Measurements from ENCODE around the gene CNOT6. TPM values are rescaled to one million over a fixed set of nuclear protein-coding genes. Genes with fewer than 3 reads are reported as not detected.
A peak's percentile ranks its signal among the peaks of the same experiment; 100 is the strongest.

CNOT6 gene
- polyA plus RNA-seq, 1 of the 3 experiments (the other 2 are of a cell fraction): 17.1 TPM

DNA sequence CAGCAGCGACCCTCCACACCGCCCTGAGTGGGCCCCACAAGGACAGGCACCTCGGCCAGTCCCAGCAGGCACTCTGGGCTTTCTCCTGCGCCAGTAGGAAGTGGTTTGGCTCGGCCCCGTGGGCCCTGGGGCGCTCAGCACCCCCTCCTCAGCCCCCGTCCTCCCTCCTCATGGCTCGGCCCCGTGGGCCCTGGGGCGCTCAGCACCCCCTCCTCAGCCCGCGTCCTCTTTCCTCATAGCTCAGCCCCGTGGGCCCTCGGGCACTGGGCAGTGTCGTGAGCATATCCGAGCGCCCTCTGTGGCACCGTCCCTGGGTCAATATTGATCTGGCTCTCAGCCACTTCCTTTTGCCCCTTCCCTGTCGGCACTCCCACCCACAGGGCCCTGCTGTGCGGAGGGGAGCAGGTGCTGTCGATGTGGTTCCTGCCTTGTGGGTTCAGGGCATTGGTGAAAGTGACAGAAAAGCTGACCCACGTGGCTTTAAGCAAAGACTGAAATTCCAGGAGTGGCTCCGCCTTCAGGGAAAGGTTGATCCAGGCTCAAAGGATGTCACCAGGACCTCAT lies 102.6 kb downstream of the CNOT6 start (continued):
- TF ChIP-seq SMC3 (IDR thresholded peaks at IDR 0.05; ENCODE audit: low read depth, low read length) (no peak), YY1 (IDR thresholded peaks at IDR 0.05; ENCODE audit: low read depth) (no peak), EZH2phosphoT487 (IDR thresholded peaks at IDR 0.05; ENCODE audit: borderline replicate concordance, low read depth) (no peak), RXRA (IDR thresholded peaks at IDR 0.05; ENCODE audit: borderline replicate concordance, low read depth) (no peak)
- TF ChIP-seq, protein P1, sequence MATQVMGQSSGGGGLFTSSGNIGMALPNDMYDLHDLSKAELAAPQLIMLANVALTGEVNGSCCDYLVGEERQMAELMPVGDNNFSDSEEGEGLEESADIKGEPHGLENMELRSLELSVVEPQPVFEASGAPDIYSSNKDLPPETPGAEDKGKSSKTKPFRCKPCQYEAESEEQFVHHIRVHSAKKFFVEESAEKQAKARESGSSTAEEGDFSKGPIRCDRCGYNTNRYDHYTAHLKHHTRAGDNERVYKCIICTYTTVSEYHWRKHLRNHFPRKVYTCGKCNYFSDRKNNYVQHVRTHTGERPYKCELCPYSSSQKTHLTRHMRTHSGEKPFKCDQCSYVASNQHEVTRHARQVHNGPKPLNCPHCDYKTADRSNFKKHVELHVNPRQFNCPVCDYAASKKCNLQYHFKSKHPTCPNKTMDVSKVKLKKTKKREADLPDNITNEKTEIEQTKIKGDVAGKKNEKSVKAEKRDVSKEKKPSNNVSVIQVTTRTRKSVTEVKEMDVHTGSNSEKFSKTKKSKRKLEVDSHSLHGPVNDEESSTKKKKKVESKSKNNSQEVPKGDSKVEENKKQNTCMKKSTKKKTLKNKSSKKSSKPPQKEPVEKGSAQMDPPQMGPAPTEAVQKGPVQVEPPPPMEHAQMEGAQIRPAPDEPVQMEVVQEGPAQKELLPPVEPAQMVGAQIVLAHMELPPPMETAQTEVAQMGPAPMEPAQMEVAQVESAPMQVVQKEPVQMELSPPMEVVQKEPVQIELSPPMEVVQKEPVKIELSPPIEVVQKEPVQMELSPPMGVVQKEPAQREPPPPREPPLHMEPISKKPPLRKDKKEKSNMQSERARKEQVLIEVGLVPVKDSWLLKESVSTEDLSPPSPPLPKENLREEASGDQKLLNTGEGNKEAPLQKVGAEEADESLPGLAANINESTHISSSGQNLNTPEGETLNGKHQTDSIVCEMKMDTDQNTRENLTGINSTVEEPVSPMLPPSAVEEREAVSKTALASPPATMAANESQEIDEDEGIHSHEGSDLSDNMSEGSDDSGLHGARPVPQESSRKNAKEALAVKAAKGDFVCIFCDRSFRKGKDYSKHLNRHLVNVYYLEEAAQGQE (IDR thresholded peaks at IDR 0.05; ENCODE audit: low read depth, low read length): no peak

DNA sequence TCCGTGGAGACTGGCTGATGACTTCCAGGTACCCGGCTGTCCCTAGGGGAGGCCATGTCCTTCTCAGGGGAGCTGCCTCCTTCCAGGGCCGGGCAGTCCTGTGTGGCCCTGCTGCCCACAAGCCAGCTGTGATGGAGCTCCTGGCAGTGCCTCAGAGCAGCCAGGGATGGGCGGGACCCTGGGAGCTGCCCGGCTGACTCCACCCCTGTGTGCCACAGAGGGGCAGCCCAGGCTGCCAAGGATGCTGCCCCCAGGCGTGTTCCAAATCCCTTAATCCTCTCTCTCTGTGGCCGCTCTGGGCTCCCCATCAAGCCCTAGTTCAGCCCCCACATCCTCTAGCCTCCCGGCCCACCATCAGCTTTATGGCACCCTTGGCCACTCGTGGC lies 104.1 kb downstream of the CNOT6 start:
- Histone ChIP-seq H3K4me2 (no peak overlapping the region), H3K27ac (ENCODE audit: low read depth in 2 of 2, low read length in 1 of 2) (no peak overlapping the region), H3K27me3 (ENCODE audit: insufficient read depth) (peaks cover 3% of the 10 kb centered on the region; the same call in 1 of the 2 replicates), H3K4me3 (ENCODE audit: low read depth in 2 of 2, low read length in 1 of 2) (no peak overlapping the region), H3K9ac (no peak overlapping the region), H3K79me2 (ENCODE audit: insufficient read depth) (no peaks in the 10 kb centered on the region), H4K20me1 (ENCODE audit: insufficient read depth) (no peaks in the 10 kb centered on the region), H3K4me1 (ENCODE audit: control insufficient read depth in 1 of 2, insufficient read depth in 2 of 2, low read depth in 1 of 2, low read length in 1 of 2) (no peaks in the 10 kb centered on the region), H3K36me3 (replicated peaks in 1 of 2; ENCODE audit: control insufficient read depth in 1 of 2, insufficient read depth in 2 of 2, low read length in 1 of 2) (no peaks in the 10 kb centered on the region), H3K9me3 (no peaks in the 10 kb centered on the region), H2AFZ (ENCODE audit: low read depth) (no peak overlapping the region), H3K9me2 (no peaks in the 10 kb centered on the region), H3F3A (replicated peaks; ENCODE audit: insufficient read depth) (no peaks in the 10 kb centered on the region)
- ChIA-PET POLR2A (no interaction called here), CTCF (interaction anchor here (0.9 to 3.8 kb wide), 2 partner anchors 21 to 437 kb away, joined by 4 to 11 read pairs; no protein-coding TSS in a partner anchor)
- no peak for TF ChIP-seq EP300 (IDR thresholded peaks at IDR 0.05; ENCODE audit: borderline replicate concordance in 1 of 2, low read depth in 1 of 2, low read length in 1 of 2)
- TF ChIP-seq EZH2phosphoT487 (IDR thresholded peaks at IDR 0.05; ENCODE audit: borderline replicate concordance, low read depth): no peak
- TF ChIP-seq, protein P2, sequence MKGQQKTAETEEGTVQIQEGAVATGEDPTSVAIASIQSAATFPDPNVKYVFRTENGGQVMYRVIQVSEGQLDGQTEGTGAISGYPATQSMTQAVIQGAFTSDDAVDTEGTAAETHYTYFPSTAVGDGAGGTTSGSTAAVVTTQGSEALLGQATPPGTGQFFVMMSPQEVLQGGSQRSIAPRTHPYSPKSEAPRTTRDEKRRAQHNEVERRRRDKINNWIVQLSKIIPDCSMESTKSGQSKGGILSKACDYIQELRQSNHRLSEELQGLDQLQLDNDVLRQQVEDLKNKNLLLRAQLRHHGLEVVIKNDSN (IDR thresholded peaks at IDR 0.05; ENCODE audit: borderline replicate concordance, low read depth): no peak
- TF ChIP-seq RAD21 (IDR thresholded peaks at IDR 0.05; ENCODE audit: low read length): no peak
- no peak for TF ChIP-seq TEAD4 (IDR thresholded peaks at IDR 0.05; ENCODE audit: borderline replicate concordance, insufficient read depth)
- TF ChIP-seq MEF2A (IDR thresholded peaks at IDR 0.05; ENCODE audit: borderline replicate concordance, low read depth): no peak
- DNase-seq: peak; percentile 37
- 65% methylated on average over 4 of the region's 9 CpGs for WGBS (ENCODE audit: low lambda C conversion rate)
